NCI-H128 (cell line): Measurements from ENCODE around the gene RPL23.
A peak's percentile ranks its signal among the peaks of the same experiment; 100 is the strongest.

ENCODE experiments used
- DNase-seq: peaks from one replicate; lab custom pipeline; 2025; ENCODE audit not compliant: unreplicated experiment; lab: John Stamatoyannopoulos, UW

The RPL23 gene

GRCh38 chr17:38853292-38854219 is at the start of gene RPL23:
TSS of gene RPL23 (minus strand) at chr17:38853721. CDS start at chr17:38853710, 11 bp downstream.
- peak; percentile 91 for DNase-seq

- no peak for DNase-seq
Measured at GRCh38 chr17:38900978-38901656, 47.6 kb upstream of the RPL23 start.

- no peak for DNase-seq
Measured at GRCh38 chr17:38899421-38899820, 45.9 kb upstream of the RPL23 start.

- no peak for DNase-seq
Measured at GRCh38 chr17:38898812-38899348, 45.4 kb upstream of the RPL23 start.

- DNase-seq, result no peak
Measured at GRCh38 chr17:38898291-38898679, 44.8 kb upstream of the RPL23 start.

- DNase-seq, result no peak
Measured at GRCh38 chr17:38897671-38898290, 44.3 kb upstream of the RPL23 start.

- DNase-seq, result no peak
Measured at GRCh38 chr17:38897176-38897575, 43.7 kb upstream of the RPL23 start.

GRCh38 chr17:38896346-38896954 is 42.9 kb upstream of the RPL23 start:
- no peak for DNase-seq

- DNase-seq, result no peak
Measured at GRCh38 chr17:38894276-38894675, 40.8 kb upstream of the RPL23 start.

- DNase-seq, result no peak
Measured at GRCh38 chr17:38893607-38894006, 40.1 kb upstream of the RPL23 start.

- DNase-seq, result no peak
Measured at GRCh38 chr17:38893113-38893512, 39.6 kb upstream of the RPL23 start.

GRCh38 chr17:38892620-38893019 is 39.1 kb upstream of the RPL23 start:
- no peak for DNase-seq

- DNase-seq, result no peak
Measured at GRCh38 chr17:38892083-38892482, 38.6 kb upstream of the RPL23 start.

- no peak for DNase-seq
Measured at GRCh38 chr17:38891441-38891840, 37.9 kb upstream of the RPL23 start.

GRCh38 chr17:38890410-38890746 is 36.9 kb upstream of the RPL23 start:
- no peak for DNase-seq

- no peak for DNase-seq
Measured at GRCh38 chr17:38889745-38890409, 36.4 kb upstream of the RPL23 start.

GRCh38 chr17:38888842-38889241 is 35.3 kb upstream of the RPL23 start:
- DNase-seq, result no peak

- DNase-seq, result no peak
Measured at GRCh38 chr17:38886643-38887010, 33.1 kb upstream of the RPL23 start.

- DNase-seq, result no peak
Measured at GRCh38 chr17:38885728-38886642, 32.5 kb upstream of the RPL23 start.
